Skin epidermis (tissue), 12 donors: ENCODE data around the gene TIGAR.

Experiments used
- H3K27ac ChIP-seq, 21 experiments: fragments of 200-600 bp; sonication (generic) in 11 of 21; one replicate each; pipeline ENCODE4 v1.5.0; 2020; ENCODE audit warnings: mild to moderate bottlenecking in 3 of 21, inconsistent platforms in 2 of 21, moderate library complexity in 2 of 21
- H3K4me3 ChIP-seq, 7 experiments: fragments of 200-600 bp; sonication (generic) in 2 of 7; one replicate each; pipeline ENCODE4 v1.5.0; 2020; ENCODE audit warnings: inconsistent platforms in 2 of 7, mild to moderate bottlenecking in 2 of 7, moderate library complexity in 1 of 7

Gene TIGAR

DNA sequence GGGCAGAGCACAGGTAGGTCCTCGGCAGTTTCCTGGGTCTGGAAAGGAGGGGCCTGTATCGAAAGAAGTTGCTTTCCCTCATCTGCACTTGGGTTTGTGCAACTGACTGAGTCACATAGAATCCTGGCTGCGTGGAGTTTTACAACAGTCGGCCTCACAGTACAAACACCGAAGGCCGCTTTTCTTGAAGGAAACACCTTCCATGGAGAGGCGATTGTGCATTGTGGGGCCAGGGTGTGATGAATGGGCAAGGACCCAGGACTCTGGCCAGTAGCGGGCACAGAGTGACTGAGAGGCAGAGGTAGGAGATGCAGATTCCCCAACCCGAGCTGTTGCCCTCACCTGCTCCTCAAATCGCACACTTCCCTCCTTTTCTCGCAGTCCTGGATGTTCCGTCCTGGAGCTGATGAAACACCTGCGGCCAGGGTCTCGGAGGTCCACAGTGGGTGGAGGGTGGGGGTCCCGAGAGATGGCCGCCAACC lies 39.8 kb upstream of the TIGAR start:
- no peak overlapping the region for H3K4me3 ChIP-seq
- no peak overlapping the region for H3K27ac ChIP-seq

DNA sequence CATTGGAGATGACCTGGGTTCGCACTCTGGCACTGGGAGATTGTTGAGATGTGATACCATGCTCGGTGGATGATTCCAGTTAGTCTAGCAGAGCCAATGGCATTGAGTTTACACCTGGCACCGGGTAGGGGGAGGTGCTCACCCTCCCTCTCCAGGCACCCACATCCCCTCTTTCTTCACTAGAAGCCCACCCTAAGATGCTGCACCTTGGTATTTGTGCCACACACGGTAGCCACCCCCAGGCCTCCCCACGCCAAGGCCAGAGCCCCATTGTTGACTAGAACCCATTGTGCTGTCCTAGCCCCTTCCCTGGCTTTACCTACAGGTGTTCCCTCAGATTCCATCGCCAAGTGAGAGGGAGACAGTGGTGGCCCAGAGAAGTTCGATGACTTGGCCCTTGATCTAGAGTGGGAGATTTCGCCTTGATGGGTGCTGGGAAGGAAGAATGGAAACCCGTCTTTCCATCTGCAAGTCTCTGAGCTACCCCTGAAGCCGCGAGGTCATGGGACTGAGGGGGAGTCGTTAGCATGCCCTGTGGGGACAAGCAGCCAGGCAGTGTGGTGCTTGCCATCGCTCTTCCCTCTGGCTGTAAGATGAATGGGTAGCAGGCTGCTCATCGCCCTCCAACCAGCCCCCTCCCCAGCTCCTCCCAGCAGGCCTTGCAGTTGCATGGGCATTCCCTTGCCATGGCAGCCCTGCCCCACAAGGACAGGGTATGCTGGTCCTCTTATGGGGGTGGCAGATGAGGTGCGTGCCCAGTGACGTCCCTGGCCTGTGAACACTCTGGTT lies 38.7 kb upstream of the TIGAR start:
- no peak overlapping the region for H3K27ac ChIP-seq
- no peak overlapping the region for H3K4me3 ChIP-seq

- H3K4me3 ChIP-seq: no peak overlapping the region
- H3K27ac ChIP-seq: no peak overlapping the region
These were observed 38.0 kb upstream of the TIGAR start for GRCh38 chr12:4282892-4283511.

DNA sequence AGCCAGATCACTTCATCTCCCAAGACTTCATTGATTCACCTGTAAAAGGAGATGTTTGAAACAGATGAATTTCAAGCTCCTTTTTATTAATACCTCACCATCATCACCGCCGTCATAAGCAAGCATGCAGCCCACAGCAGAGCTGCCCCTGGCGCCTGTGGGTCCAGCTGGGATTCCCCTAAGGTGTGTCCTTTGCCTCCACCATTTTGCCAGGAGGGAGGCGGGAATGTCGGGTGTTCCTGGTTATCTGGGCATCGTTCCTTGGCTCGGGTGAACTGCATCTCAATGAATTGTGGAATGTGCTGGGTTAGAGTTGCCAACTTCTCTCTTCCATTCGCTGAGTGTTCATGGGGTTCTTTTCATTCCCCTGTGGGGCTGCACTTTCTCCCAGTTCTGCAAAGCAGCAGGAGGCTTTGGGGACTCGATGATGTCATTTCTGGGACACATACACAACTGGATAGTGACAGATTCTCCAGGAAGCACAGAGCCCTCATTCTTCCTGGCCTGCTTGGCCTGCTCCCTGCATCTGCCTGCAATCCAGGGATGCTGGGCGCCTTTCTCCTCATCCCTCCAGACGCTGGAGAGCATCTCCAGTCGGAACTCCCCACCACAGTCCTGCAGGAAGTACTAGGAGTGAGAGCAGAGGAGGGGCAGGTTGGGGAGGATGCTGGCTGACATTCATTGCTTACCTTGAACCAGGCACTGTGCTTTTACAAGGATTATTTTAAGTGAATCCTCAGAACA lies 37.3 kb upstream of the TIGAR start:
- Histone ChIP-seq H3K27ac (no peak overlapping the region), H3K4me3 (no peak overlapping the region)

DNA sequence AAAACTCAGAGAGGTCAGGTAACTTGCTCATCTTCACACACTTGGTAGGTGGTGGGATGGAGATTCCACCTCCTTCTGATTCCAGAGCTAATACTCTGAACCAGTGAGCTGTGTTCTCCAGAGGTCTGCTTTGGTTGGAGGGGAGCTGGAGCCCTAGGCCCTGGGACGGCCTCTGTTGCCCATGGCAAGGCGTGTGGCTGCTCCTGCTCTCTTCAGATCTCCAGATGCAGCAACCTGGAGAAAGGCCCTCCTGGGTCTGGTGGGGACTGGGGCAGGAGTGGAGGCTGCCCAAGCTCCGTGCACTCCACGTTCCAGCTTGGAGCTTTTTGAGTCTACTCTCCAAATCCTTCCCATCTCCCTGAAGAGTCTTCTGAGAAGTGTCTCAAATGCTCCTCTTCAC lies 36.7 kb upstream of the TIGAR start:
- Histone ChIP-seq H3K27ac (no peak overlapping the region), H3K4me3 (no peak overlapping the region)

DNA sequence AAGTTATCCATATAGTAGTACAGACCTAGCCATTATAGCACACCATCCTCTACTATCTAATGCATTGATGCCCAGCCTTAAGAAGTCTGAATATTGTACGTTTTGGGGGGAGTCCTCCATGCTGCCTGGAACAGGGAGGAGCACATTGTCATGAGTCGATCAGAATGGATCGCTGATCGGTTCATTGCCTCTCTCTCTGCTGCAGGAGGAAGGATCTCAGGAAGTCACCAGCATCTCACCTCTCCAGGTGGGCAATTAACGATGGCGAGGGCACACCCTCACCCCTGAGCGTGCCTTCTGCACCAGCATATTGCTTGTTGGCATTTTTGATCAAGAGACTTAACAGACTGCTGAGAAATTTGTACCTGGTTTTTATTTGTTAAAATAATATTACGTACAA lies 35.9 kb upstream of the TIGAR start:
- Histone ChIP-seq H3K27ac (no peak overlapping the region), H3K4me3 (no peak overlapping the region)

GRCh38 chr12:4286228-4286627 lies 34.8 kb upstream of the TIGAR start:
- H3K27ac ChIP-seq: no peak overlapping the region
- H3K4me3 ChIP-seq: no peak overlapping the region

DNA sequence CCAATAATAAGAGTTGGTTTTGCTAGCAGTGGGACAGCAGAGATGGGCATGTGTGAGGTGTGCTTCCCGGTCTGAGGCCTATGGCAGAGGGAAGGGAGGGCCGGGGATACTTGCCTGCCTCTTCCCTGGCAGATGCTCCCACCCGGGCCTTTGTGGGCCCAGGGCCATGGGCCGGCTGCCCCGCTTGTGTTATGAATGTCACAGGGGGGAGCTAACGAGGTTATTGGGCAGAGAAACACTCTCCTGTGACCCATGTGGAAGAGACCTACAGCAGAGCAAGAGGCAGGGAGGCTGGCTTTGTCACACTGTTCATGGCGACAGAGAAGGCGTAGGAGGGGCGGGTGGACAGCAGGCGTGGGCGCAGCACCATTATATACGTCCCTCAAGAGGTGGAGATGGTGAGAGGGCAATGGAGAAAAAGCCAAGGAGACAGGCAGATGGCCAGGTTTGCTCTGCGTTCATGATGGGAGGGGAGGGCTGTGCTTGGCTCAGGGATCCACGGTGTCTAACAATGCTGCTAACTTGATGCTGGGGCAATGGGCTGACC lies 34.2 kb upstream of the TIGAR start:
- Histone ChIP-seq H3K4me3 (no peak overlapping the region), H3K27ac (no peak overlapping the region)

GRCh38 chr12:4287325-4288211 lies 33.4 kb upstream of the TIGAR start:
- Histone ChIP-seq H3K27ac (peak overlapping the region in 1 of 21 experiments; percentile 30), H3K4me3 (no peak overlapping the region)

DNA sequence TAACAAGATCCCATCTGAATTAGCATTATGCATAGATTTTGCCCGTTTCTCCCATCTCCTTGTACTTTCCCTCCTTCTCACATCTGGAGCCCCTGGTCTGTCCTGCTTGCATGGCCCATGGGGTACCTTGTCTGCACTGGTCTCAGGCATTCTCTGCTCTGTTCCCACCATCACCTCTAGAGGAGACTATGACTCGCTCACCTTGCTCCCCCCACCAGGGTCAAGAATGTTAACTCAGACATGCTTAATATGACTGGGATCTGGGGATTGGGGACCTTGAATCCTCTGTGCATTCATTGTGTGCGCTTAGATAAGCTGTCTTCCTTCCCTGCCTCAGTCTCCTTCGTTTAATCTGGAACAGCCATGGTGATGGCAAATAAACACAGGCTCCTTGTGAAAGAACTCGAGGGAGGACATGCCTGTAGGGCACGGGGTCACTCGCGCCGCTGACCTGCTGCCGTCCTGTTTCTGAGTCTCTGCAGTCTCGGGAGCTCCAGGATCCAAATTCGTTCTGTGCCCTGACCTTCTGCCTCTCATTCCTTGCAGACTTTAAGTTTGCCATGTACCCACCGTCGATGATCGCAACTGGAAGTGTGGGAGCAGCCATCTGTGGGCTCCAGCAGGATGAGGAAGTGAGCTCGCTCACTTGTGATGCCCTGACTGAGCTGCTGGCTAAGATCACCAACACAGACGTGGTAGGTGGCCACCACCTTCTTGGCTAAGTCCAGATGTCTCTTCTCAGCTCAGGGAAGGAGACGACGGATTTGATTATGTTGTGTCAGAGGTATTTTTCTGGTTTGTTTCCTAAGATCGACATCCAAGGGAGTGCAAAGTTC lies 32.5 kb upstream of the TIGAR start:
- Histone ChIP-seq H3K4me3 (peak overlapping the region in 2 of 7 experiments; percentile 1 to 8), H3K27ac (peak overlapping the region in 8 of 21 experiments; percentile 9 to 74 (median 56))

- peak overlapping the region in 11 of 21 experiments; percentile 9 to 74 (median 51) for H3K27ac ChIP-seq
- H3K4me3 ChIP-seq: peak overlapping the region in 2 of 7 experiments; percentile 1 to 8
These were observed 31.7 kb upstream of the TIGAR start for GRCh38 chr12:4289231-4289878.

DNA sequence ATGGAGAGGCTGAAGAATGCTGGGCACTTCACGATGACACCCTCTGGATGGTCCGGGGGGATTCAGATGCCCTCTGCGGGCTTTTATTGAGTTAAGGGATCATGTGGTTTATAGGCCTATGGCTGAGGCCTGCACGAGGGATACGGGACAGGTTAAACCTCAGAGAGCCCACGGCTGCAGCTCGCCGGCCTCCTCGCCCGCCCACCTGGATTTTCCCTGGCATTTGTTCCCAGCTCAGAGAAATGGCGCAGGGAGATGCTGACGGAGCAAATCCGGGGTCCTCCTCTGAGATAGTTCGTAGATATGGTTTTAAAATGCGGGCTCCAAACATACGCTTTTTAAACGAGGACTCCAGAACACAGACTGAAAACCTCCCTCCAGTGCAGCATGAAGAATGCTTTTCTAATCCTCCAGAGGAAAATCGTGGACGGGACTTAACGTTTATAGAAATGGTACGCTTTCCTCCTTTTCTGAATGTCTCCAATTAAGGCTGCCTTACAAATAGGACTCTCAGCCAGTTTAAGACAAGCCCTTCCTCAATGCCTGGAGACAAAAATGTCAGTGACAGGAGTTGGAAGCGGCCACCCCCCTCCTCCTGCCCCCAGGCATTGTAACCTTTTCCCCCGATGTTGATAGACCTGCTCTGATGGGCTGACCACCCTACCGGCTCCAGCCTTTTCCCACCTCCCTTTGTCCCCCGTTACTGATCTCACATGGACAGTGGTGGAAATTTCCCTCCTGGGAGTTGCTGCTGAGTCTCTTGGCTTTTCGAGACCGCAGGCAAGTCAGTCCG lies 30.8 kb upstream of the TIGAR start:
- Histone ChIP-seq H3K27ac (peak overlapping the region in 9 of 21 experiments; percentile 8 to 74 (median 51)), H3K4me3 (no peak overlapping the region)

- Histone ChIP-seq H3K4me3 (no peak overlapping the region), H3K27ac (no peak overlapping the region)
These were observed 28.5 kb upstream of the TIGAR start for GRCh38 chr12:4292341-4293073.

DNA sequence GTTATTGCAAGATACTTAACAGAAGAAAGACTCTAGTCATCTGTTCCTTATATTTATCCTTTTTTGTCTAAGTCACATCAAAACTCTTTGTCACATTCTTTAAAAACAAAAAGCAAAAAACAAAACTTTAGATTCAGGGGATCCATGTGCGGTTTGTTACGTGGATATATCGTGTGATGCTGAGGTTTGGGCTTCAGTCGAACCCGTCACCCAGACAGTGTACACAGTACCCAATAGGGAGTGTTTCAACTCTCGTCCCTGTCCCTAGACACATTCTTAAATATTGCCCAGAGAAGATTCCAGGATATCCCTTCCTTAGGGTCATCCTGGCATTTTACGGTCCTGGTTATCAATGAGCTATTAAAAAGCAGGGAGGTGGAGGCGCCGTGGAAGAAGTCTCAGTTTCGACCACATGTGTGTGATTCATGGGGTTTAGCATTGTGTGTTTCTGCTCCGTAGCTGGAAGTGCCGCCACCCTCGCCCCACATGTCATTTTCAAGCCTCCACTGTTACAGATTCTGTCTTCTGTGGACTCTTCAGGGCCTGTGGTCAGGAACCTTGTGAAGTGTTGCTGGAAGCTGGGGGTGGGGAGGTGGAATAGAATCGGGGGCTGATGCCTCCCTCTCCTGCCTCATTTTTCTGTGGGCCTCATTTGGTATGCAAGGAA lies 27.6 kb upstream of the TIGAR start:
- no peak overlapping the region for H3K27ac ChIP-seq

DNA sequence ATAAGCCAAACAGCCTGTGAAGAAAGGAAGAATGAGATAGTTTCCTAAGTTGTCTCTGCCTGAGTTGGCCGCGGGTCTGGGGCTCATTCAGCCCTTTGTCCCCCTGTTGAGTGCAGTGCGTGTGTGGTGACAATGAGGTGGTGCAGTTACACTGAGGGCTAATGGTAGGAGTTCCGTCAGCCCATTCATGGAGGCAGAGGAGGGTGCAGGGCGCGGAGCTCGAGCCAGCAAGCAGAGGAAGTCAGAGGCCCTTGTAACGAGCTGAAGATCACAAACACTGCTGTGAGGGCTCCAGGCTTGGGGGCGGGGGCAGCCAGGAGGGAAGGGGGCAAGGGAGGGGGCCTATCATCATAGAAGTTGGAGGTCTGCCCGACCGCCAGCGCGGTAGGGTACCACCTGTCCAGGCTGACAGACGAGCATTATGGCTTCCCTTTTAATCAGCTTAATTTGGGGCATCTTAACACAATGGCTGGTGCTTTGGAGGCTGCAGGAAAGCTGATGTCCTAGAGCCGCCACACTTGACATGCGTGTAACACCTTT lies 27.0 kb upstream of the TIGAR start:
- H3K27ac ChIP-seq: no peak overlapping the region

More for the DNA sequence above, 27.6 kb upstream of the TIGAR start:
- H3K4me3 ChIP-seq: no peak overlapping the region

DNA sequence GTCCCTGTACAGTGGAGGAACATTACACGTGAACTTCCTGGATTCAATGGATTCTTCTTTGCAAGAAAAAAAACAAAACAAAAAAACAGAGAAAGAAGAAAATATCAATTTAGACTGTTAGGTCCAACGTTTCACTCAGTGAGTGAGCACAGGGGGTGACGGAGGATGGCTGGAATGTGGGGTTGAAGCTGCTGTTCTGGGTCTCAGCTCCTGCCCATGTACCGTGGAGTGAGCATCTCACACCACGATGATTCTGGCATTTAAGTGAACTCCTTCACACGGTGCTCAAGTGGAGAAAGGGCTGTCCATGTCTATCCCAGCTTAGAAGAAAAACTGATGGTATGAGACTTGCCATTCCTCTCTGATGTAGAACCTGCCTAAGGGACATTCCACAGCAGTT lies 24.3 kb upstream of the TIGAR start:
- H3K4me3 ChIP-seq: no peak overlapping the region
- H3K27ac ChIP-seq: no peak overlapping the region

More for the DNA sequence above, 27.0 kb upstream of the TIGAR start:
- no peak overlapping the region for H3K4me3 ChIP-seq
